ENCODE measurements around the gene SSBP3.
A peak's percentile ranks its signal among the peaks of the same experiment; 100 is the strongest.

SSBP3 gene

DNA sequence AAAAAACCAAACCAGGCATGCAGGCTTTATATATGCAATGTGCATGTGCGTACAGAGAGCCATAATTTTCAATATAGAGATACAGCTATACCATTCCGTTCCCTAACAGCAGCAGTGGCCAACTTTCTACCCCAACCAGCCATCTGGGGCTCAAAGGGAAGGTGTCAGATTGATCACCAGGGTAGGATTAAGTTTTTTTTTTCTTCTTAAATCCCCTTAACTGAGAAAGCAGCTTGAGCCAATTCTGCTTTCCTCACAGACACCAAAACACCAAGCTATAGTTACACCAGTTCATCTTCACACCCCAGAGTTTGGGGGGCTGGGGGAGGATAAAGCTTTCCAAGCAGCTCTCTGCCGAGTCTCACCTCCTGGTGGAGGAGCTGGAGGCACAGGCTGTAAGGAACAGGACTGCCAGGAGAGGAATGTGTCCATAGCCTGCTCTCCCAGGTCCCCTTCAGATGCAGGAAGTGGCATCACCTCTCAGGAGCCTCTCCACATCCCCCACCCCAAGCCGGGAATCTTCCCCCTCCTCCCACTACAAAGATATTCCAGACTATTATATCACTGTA, 87.9 kb downstream of the SSBP3 start:
- Histone ChIP-seq H3K4me3 (ENCODE audit: low read length in 2 of 2) (no peak overlapping the region), H3K27me3 (ENCODE audit: control insufficient read depth in 1 of 2, insufficient read depth in 2 of 2, low read length in 2 of 2) (no peaks in the 10 kb centered on the region), H3K27ac (ENCODE audit: low read length) (no peak overlapping the region), H3K4me1 (ENCODE audit: control insufficient read depth, insufficient read depth, low read length) (peaks cover 26% of the 10 kb centered on the region), H3K9ac (ENCODE audit: low read length in 2 of 2) (no peak overlapping the region), H3K36me3 (ENCODE audit: control insufficient read depth in 2 of 2, insufficient read depth in 2 of 2, low read length in 2 of 2) (no peaks in the 10 kb centered on the region), H3K9me3 (ENCODE audit: control insufficient read depth in 2 of 2, low read length in 2 of 2) (no peaks in the 10 kb centered on the region)

- H3K4me3 ChIP-seq (ENCODE audit: low read length in 2 of 2): no peak overlapping the region
- no peak overlapping the region for H3K9ac ChIP-seq (ENCODE audit: low read length in 2 of 2)
- H3K27me3 ChIP-seq (ENCODE audit: control insufficient read depth in 1 of 2, insufficient read depth in 2 of 2, low read length in 2 of 2): no peaks in the 10 kb centered on the region
- H3K9me3 ChIP-seq (ENCODE audit: control insufficient read depth in 2 of 2, low read length in 2 of 2): no peaks in the 10 kb centered on the region
- no peaks in the 10 kb centered on the region for H3K36me3 ChIP-seq (ENCODE audit: control insufficient read depth in 2 of 2, insufficient read depth in 2 of 2, low read length in 2 of 2)
- no peak overlapping the region for H3K27ac ChIP-seq (ENCODE audit: low read length)
- H3K4me1 ChIP-seq (ENCODE audit: control insufficient read depth, insufficient read depth, low read length): peaks cover 32% of the 10 kb centered on the region
Observed at GRCh38 chr1:54317084-54317483, 89.1 kb downstream of the SSBP3 start.

GRCh38 chr1:54315099-54315498, 91.1 kb downstream of the SSBP3 start:
- Histone ChIP-seq H3K27ac (ENCODE audit: low read length) (no peak overlapping the region), H3K4me1 (ENCODE audit: control insufficient read depth, insufficient read depth, low read length) (peaks cover 37% of the 10 kb centered on the region), H3K9ac (ENCODE audit: low read length in 2 of 2) (peak overlapping the region in 1 of 2 donors; percentile 21), H3K9me3 (ENCODE audit: control insufficient read depth in 2 of 2, low read length in 2 of 2) (no peaks in the 10 kb centered on the region), H3K36me3 (ENCODE audit: control insufficient read depth in 2 of 2, insufficient read depth in 2 of 2, low read length in 2 of 2) (no peaks in the 10 kb centered on the region), H3K27me3 (ENCODE audit: control insufficient read depth in 1 of 2, insufficient read depth in 2 of 2, low read length in 2 of 2) (no peaks in the 10 kb centered on the region), H3K4me3 (ENCODE audit: low read length in 2 of 2) (no peak overlapping the region)

GRCh38 chr1:54314696-54315095, 91.5 kb downstream of the SSBP3 start:
- Histone ChIP-seq H3K4me3 (ENCODE audit: low read length in 2 of 2) (no peak overlapping the region), H3K9ac (ENCODE audit: low read length in 2 of 2) (no peak overlapping the region)

DNA sequence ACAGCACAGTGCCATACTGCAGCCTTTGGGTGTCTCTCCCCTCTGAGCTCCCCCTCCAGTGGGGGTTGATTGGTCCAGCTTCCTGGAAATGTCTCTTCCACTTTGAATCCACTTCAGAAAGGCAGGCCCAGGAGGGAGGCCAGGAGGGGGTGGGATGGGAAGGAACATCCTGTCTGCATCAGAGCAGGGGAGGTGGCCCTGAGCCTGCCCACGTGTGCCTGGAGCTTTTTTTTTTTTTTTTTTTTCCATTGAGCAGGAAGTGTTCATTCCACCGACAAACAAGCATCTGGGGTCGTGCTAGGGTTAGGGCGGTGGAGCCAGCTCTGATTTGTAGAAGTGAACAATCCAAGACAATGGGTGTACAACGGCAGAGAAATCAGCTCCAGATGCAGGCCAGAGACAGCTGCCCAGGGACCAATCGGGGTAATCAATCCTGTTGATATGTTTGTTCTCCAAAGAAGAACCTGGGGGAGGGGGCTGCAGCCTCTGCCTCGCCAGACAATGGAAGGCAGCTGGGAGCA, 93.3 kb downstream of the SSBP3 start:
- no peaks in the 10 kb centered on the region for H3K27me3 ChIP-seq (ENCODE audit: control insufficient read depth in 1 of 2, insufficient read depth in 2 of 2, low read length in 2 of 2)
- H3K36me3 ChIP-seq (ENCODE audit: control insufficient read depth in 2 of 2, insufficient read depth in 2 of 2, low read length in 2 of 2): no peaks in the 10 kb centered on the region
- peak overlapping the region in 1 of 2 donors; percentile 5 for H3K4me3 ChIP-seq (ENCODE audit: low read length in 2 of 2)
- H3K9me3 ChIP-seq (ENCODE audit: control insufficient read depth in 2 of 2, low read length in 2 of 2): no peaks in the 10 kb centered on the region
- peak overlapping the region in 1 of 2 donors; percentile 51 for H3K9ac ChIP-seq (ENCODE audit: low read length in 2 of 2)
- peaks cover 40% of the 10 kb centered on the region for H3K4me1 ChIP-seq (ENCODE audit: control insufficient read depth, insufficient read depth, low read length)
- peak overlapping the region; percentile 37 for H3K27ac ChIP-seq (ENCODE audit: low read length)

More at GRCh38 chr1:54314696-54315095, 91.5 kb downstream of the SSBP3 start:
- Histone ChIP-seq H3K9me3 (ENCODE audit: control insufficient read depth in 2 of 2, low read length in 2 of 2) (no peaks in the 10 kb centered on the region), H3K27ac (ENCODE audit: low read length) (no peak overlapping the region), H3K27me3 (ENCODE audit: control insufficient read depth in 1 of 2, insufficient read depth in 2 of 2, low read length in 2 of 2) (no peaks in the 10 kb centered on the region), H3K4me1 (ENCODE audit: control insufficient read depth, insufficient read depth, low read length) (peaks cover 37% of the 10 kb centered on the region), H3K36me3 (ENCODE audit: control insufficient read depth in 2 of 2, insufficient read depth in 2 of 2, low read length in 2 of 2) (no peaks in the 10 kb centered on the region)

DNA sequence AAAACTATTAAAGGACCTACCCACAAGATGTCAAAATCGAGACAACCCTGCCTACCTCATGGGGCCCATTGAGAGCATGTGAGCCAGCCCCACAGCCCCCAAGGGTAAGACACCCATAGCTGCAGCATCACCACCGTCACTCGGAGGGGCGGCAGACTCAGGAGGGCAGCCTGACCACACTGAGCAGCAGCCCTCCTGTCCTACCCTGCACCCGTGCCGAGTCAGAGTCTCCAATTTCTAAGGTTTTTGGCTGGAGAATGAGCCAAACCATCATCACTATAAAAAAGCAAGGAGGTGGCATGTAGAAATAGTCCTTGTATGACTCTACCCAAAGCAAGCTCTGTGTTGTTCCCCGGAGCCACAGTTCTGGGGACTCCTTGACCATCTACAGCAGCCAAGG, 94.7 kb downstream of the SSBP3 start:
- Histone ChIP-seq H3K27ac (ENCODE audit: low read length) (no peak overlapping the region), H3K4me3 (ENCODE audit: low read length in 2 of 2) (no peak overlapping the region), H3K4me1 (ENCODE audit: control insufficient read depth, insufficient read depth, low read length) (peaks cover 40% of the 10 kb centered on the region), H3K27me3 (ENCODE audit: control insufficient read depth in 1 of 2, insufficient read depth in 2 of 2, low read length in 2 of 2) (no peaks in the 10 kb centered on the region), H3K9me3 (ENCODE audit: control insufficient read depth in 2 of 2, low read length in 2 of 2) (no peaks in the 10 kb centered on the region), H3K36me3 (ENCODE audit: control insufficient read depth in 2 of 2, insufficient read depth in 2 of 2, low read length in 2 of 2) (no peaks in the 10 kb centered on the region), H3K9ac (ENCODE audit: low read length in 2 of 2) (no peak overlapping the region)

GRCh38 chr1:54310439-54311328, 95.5 kb downstream of the SSBP3 start:
- H3K36me3 ChIP-seq (ENCODE audit: control insufficient read depth in 2 of 2, insufficient read depth in 2 of 2, low read length in 2 of 2): no peaks in the 10 kb centered on the region
- no peaks in the 10 kb centered on the region for H3K27me3 ChIP-seq (ENCODE audit: control insufficient read depth in 1 of 2, insufficient read depth in 2 of 2, low read length in 2 of 2)
- no peak overlapping the region for H3K4me3 ChIP-seq (ENCODE audit: low read length in 2 of 2)
- no peak overlapping the region for H3K9ac ChIP-seq (ENCODE audit: low read length in 2 of 2)
- H3K4me1 ChIP-seq (ENCODE audit: control insufficient read depth, insufficient read depth, low read length): peaks cover 40% of the 10 kb centered on the region
- no peaks in the 10 kb centered on the region for H3K9me3 ChIP-seq (ENCODE audit: control insufficient read depth in 2 of 2, low read length in 2 of 2)
- no peak overlapping the region for H3K27ac ChIP-seq (ENCODE audit: low read length)

DNA sequence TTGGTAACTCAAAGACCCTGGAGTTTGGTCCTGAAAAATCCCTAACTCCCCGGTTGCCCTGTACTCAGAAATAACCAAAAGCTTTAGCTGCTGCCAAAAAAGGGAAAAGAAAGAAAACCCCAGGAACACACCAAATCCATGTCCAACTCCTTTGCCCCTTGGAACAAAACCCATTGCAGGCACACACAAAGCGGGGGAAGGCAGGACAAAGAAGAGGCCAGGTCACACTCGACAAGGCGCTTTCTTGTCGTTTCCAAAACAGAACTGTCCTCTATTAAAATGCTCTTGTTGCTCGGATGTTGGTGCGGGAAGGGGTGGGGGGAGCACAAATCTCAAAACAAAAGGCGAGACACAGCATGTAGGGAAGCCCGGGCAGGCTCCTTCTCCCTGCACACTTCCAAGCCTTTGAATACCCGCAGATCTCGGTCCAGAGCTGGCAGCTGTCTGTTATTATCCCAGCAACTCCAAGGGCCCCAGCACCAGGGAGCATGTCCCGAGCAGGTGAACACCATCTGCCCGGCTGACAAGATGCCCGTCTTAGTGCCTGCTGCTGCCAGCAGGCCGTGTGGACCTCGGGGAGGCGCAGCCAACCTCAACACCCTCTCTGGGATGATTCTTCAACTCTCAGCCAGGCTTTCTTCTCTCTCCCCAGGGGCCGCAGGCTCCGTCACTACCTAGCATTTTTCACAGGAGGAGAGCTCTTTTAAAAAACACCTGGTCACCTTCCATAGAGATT, 96.4 kb downstream of the SSBP3 start:
- no peak overlapping the region for H3K4me3 ChIP-seq (ENCODE audit: low read length in 2 of 2)
- no peaks in the 10 kb centered on the region for H3K9me3 ChIP-seq (ENCODE audit: control insufficient read depth in 2 of 2, low read length in 2 of 2)
- no peaks in the 10 kb centered on the region for H3K36me3 ChIP-seq (ENCODE audit: control insufficient read depth in 2 of 2, insufficient read depth in 2 of 2, low read length in 2 of 2)
- H3K4me1 ChIP-seq (ENCODE audit: control insufficient read depth, insufficient read depth, low read length): peaks cover 42% of the 10 kb centered on the region
- no peak overlapping the region for H3K27ac ChIP-seq (ENCODE audit: low read length)
- H3K9ac ChIP-seq (ENCODE audit: low read length in 2 of 2): no peak overlapping the region
- H3K27me3 ChIP-seq (ENCODE audit: control insufficient read depth in 1 of 2, insufficient read depth in 2 of 2, low read length in 2 of 2): no peaks in the 10 kb centered on the region

DNA sequence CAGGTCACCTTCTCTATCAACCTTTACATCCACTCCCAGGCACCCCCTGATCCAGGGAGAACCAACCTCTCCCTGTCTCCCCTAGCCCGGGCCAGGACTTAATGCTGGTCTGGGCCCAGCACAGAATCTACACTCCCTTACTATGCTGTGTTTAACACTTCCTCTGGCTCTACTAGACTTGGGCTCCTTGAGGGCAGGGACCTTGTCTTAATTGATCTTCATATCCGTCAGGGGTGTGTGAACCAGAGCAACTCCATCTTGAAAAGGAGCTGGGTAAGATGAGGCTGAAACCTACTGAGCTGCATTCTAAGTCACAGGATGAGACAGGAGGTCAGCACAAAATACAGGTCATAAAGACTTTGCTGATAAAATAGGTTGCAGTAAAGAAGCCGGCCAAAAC, 98.9 kb downstream of the SSBP3 start:
- H3K4me1 ChIP-seq (ENCODE audit: control insufficient read depth, insufficient read depth, low read length): peaks cover 36% of the 10 kb centered on the region
- no peaks in the 10 kb centered on the region for H3K9me3 ChIP-seq (ENCODE audit: control insufficient read depth in 2 of 2, low read length in 2 of 2)
- H3K27ac ChIP-seq (ENCODE audit: low read length): no peak overlapping the region
- H3K27me3 ChIP-seq (ENCODE audit: control insufficient read depth in 1 of 2, insufficient read depth in 2 of 2, low read length in 2 of 2): no peaks in the 10 kb centered on the region
- H3K4me3 ChIP-seq (ENCODE audit: low read length in 2 of 2): no peak overlapping the region
- H3K9ac ChIP-seq (ENCODE audit: low read length in 2 of 2): no peak overlapping the region
- H3K36me3 ChIP-seq (ENCODE audit: control insufficient read depth in 2 of 2, insufficient read depth in 2 of 2, low read length in 2 of 2): no peaks in the 10 kb centered on the region

GRCh38 chr1:54305906-54306514, 100.2 kb downstream of the SSBP3 start:
- H3K27ac ChIP-seq (ENCODE audit: low read length): no peak overlapping the region
- H3K4me3 ChIP-seq (ENCODE audit: low read length in 2 of 2): no peak overlapping the region
- H3K4me1 ChIP-seq (ENCODE audit: control insufficient read depth, insufficient read depth, low read length): peaks cover 32% of the 10 kb centered on the region
- no peaks in the 10 kb centered on the region for H3K9me3 ChIP-seq (ENCODE audit: control insufficient read depth in 2 of 2, low read length in 2 of 2)
- H3K27me3 ChIP-seq (ENCODE audit: control insufficient read depth in 1 of 2, insufficient read depth in 2 of 2, low read length in 2 of 2): no peaks in the 10 kb centered on the region
- H3K9ac ChIP-seq (ENCODE audit: low read length in 2 of 2): no peak overlapping the region
- no peaks in the 10 kb centered on the region for H3K36me3 ChIP-seq (ENCODE audit: control insufficient read depth in 2 of 2, insufficient read depth in 2 of 2, low read length in 2 of 2)

All from stomach smooth muscle (tissue), 2 donors.